A673 (cell line): Measurements from ENCODE around the gene CYP46A1. TPM values are rescaled to one million over a fixed set of nuclear protein-coding genes. Genes with fewer than 3 reads are reported as not detected.
"Not testable (repeated sequence)": the region's sequence is repeated elsewhere in the genome, so short reads cannot be mapped to it uniquely, and the experiment has no call there.

Experiments used
- BruUV-seq: library from RNA; stranded (reverse); fragments of 400-500 nt; replicated peaks from 2 replicates; lab custom pipeline; 2021; lab: Mats Ljungman, UMichigan
- CTCF ChIA-PET: fragments of 300-600 bp; sonication (Branson Sonifier 250); formaldehyde crosslinking; loops from one replicate; lab custom pipeline; 2022; ENCODE audit warnings: antibody characterized with exemption; lab: Charles Lee
- POLR2A ChIA-PET: fragments of 300-600 bp; sonication (Branson Sonifier 250); formaldehyde crosslinking; loops from one replicate; lab custom pipeline; 2022; ENCODE audit warnings: antibody characterized with exemption; ENCODE audit not compliant: low non-redundant PET; lab: Charles Lee
- DNase-seq: peaks from one replicate; pipeline ENCODE4 v3.0.0-alpha.2; 2015; ENCODE audit warnings: low spot score
- H3K27ac ChIP-seq: fragments of 200-600 bp; sonication (generic); 2 replicates; pipeline ENCODE4 v1.5.1; 2016; ENCODE audit warnings: mixed run types, low read depth, mild to moderate bottlenecking, mixed read lengths, antibody characterized with exemption, low read length; ENCODE audit not compliant: poor library complexity, severe bottlenecking
- H3K27me3 ChIP-seq: fragments of 200-600 bp; sonication (generic); replicated peaks from 2 replicates; pipeline ENCODE4 v1.6.1; 2017; ENCODE audit warnings: mixed run types, low read depth, mild to moderate bottlenecking, mixed read lengths, antibody characterized with exemption, low read length; ENCODE audit not compliant: insufficient read depth, poor library complexity
- H3K36me3 ChIP-seq: fragments of 200-600 bp; sonication (generic); 2 replicates; pipeline ENCODE4 v1.6.1; 2016; ENCODE audit warnings: mixed run types, mild to moderate bottlenecking, mixed read lengths, antibody characterized with exemption, low read length; ENCODE audit not compliant: insufficient read depth, poor library complexity, severe bottlenecking
- H3K4me1 ChIP-seq: fragments of 200-600 bp; sonication (generic); 2 replicates; pipeline ENCODE4 v1.6.1; 2017; ENCODE audit warnings: mixed run types, mild to moderate bottlenecking, mixed read lengths, antibody characterized with exemption, low read length; ENCODE audit not compliant: insufficient read depth, poor library complexity, severe bottlenecking
- H3K4me3 ChIP-seq: fragments of 200-600 bp; sonication (generic); 2 replicates; pipeline ENCODE4 v1.5.1; 2016; ENCODE audit warnings: low read depth, mixed run types, mild to moderate bottlenecking, mixed read lengths, low read length; ENCODE audit not compliant: poor library complexity, severe bottlenecking
- H3K9me3 ChIP-seq: fragments of 200-600 bp; sonication (generic); 2 replicates; pipeline ENCODE4 v1.6.1; 2016; ENCODE audit warnings: mixed run types, low read depth, mild to moderate bottlenecking, mixed read lengths, antibody characterized with exemption, low read length; ENCODE audit not compliant: poor library complexity, severe bottlenecking
- CTCF ChIP-seq: fragments of 300-800, 200-600 bp; sonication (generic); conservative IDR thresholded peaks from 2 replicates; pipeline ENCODE4 v1.5.1; 2017; ENCODE audit warnings: low read depth, mild to moderate bottlenecking, antibody characterized with exemption, low read length, moderate library complexity, mixed read lengths
- EZH2 ChIP-seq: fragments of 200-600 bp; sonication (generic); IDR thresholded peaks from 2 replicates; pipeline ENCODE4 v1.6.1; 2017; ENCODE audit warnings: borderline replicate concordance, low read depth, mild to moderate bottlenecking, mixed read lengths, antibody characterized with exemption, low read length; ENCODE audit not compliant: poor library complexity, severe bottlenecking
- intact Hi-C: fragments of 100-400 bp; cut with micrococcal nuclease; formaldehyde crosslinking; loops from one replicate; pipeline ENCODE4 v1.10.0; 2022; ENCODE audit not compliant: unreplicated experiment
- total RNA-seq: library from RNA; stranded (reverse); gene quantifications from 2 replicates; pipeline ENCODE4 v1.2.3, GENCODE V29; 2021

The CYP46A1 gene
- total RNA-seq, 1 experiment from 2014 or later, result not detected

GRCh38 chr14:99759546-99759925 lies 75.4 kb downstream of the CYP46A1 start:
- Histone ChIP-seq H3K27me3 (no peaks in the 10 kb centered on the region), H3K27ac (no peak overlapping the region), H3K4me1 (peaks cover 14% of the 10 kb centered on the region), H3K9me3 (no peaks in the 10 kb centered on the region), H3K4me3 (no peak overlapping the region), H3K36me3 (no peaks in the 10 kb centered on the region)
- POLR2A ChIA-PET, result no interaction called here
- CTCF ChIA-PET, result no interaction called here
- no peak for DNase-seq
- BruUV-seq, result no TSS peak
- intact Hi-C loops, result no loop called here
- TF ChIP-seq CTCF (no peak), EZH2 (no peak)

- Histone ChIP-seq H3K36me3 (no peaks in the 10 kb centered on the region), H3K4me1 (peaks cover 14% of the 10 kb centered on the region), H3K27me3 (no peaks in the 10 kb centered on the region), H3K4me3 (no peak overlapping the region), H3K9me3 (no peaks in the 10 kb centered on the region), H3K27ac (no peak overlapping the region)
- DNase-seq, result no peak
- CTCF ChIA-PET, result no interaction called here
- POLR2A ChIA-PET, result no interaction called here
- no TSS peak for BruUV-seq
- no peak for TF ChIP-seq CTCF
- TF ChIP-seq EZH2, result no peak
- intact Hi-C loops, result no loop called here
These were observed 76.7 kb downstream of the CYP46A1 start for GRCh38 chr14:99760817-99761216.

DNA sequence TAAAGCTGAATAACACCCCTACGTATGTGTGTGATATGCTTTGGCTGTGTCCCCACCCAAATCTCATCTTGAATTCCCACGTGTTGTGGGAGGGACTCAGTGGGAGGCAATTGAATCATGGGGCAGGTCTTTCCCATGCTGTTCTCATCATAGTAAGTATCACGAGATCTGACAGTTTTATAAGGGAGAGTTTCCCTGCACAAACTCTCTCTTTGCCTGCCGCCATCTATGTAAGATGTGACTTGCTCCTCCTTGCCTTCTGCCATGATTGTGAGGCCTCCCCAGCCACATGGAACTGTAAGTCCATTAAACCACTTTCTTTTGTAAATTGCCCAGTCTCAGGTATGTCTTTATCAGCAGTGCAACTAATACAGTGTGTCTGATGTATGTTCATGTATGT lies 78.8 kb downstream of the CYP46A1 start:
- H3K36me3 ChIP-seq, BruUV-seq, H3K9me3 ChIP-seq, intact Hi-C loops, H3K27me3 ChIP-seq, DNase-seq, H3K27ac ChIP-seq, H3K4me3 ChIP-seq, POLR2A ChIA-PET, CTCF ChIA-PET: not testable (repeated sequence)
- H3K4me1 ChIP-seq, result peaks cover 11% of the 10 kb centered on the region

- CTCF ChIA-PET, result no interaction called here
- intact Hi-C loops, result no loop called here
- BruUV-seq, result no TSS peak
- Histone ChIP-seq H3K27ac (no peak overlapping the region), H3K4me3 (no peak overlapping the region), H3K27me3 (no peaks in the 10 kb centered on the region), H3K4me1 (peaks cover 5% of the 10 kb centered on the region), H3K9me3 (no peaks in the 10 kb centered on the region), H3K36me3 (no peaks in the 10 kb centered on the region)
- POLR2A ChIA-PET, result no interaction called here
- DNase-seq, result no peak
- TF ChIP-seq EZH2, result no peak
- TF ChIP-seq CTCF, result no peak
These were observed 79.6 kb downstream of the CYP46A1 start for GRCh38 chr14:99763527-99764221.
